CD4-positive, alpha-beta T cell treated with Interleukin-6 at 100 ng/mL for 8 hours (primary cell): Measurements from ENCODE around the gene EIF2S2.
"Not testable (repeated sequence)": the region's sequence is repeated elsewhere in the genome, so short reads cannot be mapped to it uniquely, and the experiment has no call there.

Experiments
- DNase-seq: peaks from one replicate; pipeline ENCODE4 v3.0.0-alpha.2; 2020; ENCODE audit warnings: mixed read lengths, low spot score

Gene EIF2S2, protein sequence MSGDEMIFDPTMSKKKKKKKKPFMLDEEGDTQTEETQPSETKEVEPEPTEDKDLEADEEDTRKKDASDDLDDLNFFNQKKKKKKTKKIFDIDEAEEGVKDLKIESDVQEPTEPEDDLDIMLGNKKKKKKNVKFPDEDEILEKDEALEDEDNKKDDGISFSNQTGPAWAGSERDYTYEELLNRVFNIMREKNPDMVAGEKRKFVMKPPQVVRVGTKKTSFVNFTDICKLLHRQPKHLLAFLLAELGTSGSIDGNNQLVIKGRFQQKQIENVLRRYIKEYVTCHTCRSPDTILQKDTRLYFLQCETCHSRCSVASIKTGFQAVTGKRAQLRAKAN

DNA sequence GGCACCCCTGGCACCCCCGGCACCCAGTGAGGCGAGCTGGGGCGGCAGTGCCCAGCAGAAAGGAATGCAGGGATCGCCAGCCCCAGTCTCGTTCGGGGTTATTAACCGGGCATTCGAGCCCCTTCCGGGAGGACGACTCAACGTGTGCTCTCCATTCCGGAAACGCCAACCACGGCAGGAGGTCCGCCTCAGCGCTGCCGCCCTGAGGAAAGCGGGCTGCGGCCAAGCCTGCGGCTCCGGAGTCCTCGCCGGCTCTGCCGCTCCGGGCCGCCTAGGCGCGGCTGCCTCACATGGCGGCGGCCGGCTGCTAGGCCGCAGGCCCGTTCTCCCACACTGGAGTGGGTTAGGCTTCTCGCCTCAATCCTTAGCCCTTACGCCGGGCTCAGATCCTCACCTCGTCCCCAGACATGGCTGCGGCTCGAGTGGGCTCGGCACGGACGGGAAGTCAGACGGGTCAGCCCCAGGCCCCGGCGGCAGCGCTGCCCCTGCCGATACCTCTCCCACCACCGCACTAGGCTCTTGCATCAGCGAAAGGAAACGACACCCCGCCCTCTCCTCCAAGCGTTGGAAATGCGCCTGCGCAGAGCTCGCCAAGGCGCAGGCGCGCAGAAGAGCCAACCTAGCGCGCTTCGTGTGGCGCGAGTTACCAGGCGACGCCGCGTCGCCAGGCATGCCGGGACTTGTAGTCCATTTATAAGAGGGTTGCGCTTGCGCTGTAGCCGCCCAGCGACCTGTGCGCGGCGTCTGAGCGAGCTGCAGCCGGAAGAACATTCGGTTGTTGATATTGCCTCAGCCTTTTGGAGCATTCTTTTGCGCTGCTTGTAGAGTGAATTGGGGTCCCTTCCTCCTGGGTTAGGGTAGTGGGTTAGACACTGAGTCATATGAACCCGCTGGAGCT lies at the start of gene EIF2S2:
TSS of gene EIF2S2 (minus strand) at position 542 of the 898 bp plus-strand sequence. CDS start at position 409, 133 bp downstream.
- peak; percentile 97 for DNase-seq

DNA sequence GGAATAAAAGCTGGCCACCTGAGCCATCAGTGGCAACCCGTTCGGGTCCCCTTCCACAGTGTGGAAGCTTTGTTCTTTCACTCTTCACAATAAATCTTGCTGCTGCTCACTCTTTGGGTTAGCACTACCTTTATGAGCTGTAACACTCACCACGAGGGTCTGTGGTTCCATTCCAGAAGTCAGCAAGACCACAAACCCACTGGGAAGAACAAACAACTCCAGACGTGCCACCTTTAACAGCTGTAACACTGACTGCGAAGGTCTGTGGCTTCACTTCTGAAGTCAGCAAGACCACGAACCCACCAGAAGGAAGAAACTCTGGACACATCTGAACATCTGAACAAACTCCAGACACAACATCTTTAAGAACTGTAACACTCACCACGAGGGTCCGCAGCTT lies 45.7 kb upstream of the EIF2S2 start:
- DNase-seq = not testable (repeated sequence)

DNA sequence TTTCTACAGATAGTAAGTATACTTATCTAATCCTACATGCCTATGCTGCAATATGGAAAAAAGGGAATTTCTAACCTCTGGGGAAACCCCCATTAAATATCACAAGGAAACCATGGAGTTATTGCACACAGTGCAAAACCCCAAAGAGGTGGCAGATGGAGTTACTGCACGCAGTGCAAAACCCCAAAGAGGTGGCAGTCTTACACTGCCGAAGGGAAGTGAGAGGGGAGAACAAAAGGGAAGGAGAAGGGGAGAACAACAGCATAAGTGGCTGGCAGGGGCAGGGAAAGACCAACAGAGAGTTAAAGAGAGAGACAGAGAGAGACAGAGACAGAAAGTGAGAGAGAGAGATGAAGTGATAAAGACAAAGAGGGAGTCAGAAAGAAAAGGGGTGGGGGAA lies 43.8 kb upstream of the EIF2S2 start:
- no peak for DNase-seq

DNA sequence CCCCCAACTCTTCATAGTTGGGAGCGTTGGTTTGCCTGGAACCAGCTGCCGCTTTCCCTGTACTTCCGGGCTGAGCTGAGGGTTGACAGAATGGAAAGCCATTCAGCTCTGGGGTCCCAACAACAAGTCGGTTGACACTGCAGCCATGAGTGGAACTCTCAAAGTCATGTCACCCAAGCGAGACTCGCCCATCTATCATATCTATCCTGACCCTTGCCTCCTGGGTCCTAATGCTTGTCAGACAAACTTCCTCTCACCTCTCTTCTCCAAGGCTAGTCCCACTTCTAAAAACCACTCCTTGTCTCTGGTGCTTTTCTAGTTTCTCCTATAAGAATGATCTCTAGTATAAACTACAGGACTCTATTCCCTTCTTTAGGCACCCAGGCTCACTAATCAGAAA lies 41.1 kb upstream of the EIF2S2 start:
- not testable (repeated sequence) for DNase-seq

DNA sequence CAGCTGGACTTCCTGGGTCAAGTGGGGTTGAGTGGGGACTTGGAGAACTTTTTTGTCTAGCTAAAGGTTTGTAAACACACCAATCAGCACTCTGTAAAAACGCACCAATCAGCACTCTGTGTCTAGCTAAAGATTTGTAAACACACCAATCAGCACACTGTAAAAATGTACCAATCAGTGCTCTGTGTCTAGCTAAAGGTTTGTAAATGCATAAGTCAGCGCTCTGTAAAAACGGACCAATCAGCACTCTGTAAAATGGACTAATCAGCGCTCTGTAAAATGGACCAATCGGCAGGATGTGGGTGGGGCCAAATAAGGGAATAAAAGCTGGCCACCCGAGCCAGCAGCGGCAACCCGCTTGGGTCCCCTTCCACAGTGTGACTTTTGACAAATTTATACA lies 40.0 kb upstream of the EIF2S2 start:
- DNase-seq = not testable (repeated sequence)

DNA sequence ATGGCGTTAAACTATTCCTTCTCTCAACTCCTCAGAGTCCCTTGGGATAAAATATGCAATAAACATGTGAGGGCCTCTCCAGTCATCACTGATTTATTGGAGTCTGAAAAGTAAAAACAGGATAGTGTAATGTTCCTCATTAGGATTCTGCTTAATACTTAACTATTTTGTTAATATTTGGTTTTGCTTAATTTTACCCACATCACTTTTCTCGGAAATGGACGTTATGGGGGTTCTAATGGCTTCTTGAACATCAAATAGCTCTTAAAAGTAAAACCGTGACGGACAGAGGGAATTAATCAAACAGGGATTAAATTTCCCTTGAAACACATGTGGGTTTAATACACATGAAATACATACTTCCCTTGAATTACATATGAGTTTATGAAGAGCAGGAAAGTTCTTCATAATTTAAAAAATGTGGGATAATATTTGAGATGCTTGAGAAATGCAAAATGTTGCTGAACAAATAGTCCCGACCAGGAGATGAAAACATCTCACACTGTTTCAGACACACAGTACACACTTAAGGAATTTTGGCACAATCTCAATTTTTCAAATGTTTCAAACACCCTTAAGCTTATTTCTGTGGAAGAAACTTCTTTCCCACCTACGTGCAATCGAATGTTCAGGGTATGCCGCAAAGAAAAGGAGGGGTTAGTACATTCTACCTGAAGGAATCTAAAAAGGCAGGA lies 38.4 kb upstream of the EIF2S2 start:
- DNase-seq = no peak

DNA sequence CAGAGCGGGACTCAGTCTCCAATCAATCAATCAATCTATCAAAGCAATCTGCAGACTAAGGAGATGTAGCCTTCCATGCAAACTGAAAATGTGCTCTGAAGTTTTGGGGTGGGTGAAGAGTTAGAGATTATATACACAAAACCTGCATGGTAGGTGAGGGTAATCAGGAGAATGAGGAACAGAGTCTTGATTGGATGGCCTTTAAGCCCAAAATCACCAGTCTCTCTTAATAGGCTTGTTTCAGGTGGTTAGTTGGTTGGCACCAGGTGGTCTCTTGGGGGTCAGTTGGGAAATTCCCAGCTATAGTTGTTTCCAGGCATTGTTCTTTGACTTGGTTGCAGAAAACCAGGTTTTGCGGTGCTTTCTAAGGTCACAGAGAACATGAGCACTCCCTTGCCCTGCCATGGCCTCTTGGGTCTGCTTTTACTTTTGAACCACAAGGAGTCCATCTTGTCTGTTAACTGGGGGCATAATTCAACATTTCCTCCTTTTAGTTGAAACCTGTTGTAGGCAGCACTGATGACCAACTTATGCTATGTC lies 33.3 kb upstream of the EIF2S2 start:
- DNase-seq = no peak

DNA sequence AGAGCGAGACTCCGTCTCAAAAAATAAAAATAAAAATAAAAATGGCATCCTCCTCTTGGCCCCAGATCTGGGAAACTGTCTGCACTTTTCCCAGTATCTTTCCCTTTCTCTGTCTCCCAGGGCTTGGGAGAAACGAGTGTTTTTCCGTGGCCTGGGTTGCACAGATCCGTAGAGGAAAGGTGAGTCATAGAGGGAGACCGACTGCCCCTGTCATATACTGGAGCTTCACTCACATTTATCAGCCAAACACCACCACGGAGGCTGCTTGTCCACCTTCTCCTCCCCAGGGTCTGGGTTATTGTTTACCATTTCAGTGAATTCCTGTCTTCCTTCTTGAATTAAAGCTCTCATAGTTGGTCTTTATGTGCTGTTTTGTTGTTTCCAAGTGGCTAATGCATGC lies 31.9 kb upstream of the EIF2S2 start:
- DNase-seq = no peak

DNA sequence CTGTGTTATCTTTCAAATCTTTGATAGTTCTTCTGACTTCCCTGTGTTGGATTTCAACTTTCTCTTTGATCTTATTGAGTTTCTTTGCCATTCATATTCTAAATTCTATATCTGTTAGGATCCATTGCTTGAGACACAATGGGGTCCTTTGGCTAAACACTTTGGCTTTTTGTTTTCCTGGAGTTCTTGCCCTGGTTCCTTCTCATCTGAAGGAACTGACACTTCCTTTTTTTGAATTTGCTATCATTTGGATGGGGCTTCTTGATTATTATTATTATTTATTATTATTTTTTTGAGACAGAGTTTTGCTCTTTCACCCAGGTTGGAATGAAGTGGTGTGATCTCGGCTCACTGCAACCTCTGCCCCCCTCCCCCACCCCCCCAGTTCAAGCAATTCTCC lies 30.1 kb upstream of the EIF2S2 start:
- no peak for DNase-seq

DNA sequence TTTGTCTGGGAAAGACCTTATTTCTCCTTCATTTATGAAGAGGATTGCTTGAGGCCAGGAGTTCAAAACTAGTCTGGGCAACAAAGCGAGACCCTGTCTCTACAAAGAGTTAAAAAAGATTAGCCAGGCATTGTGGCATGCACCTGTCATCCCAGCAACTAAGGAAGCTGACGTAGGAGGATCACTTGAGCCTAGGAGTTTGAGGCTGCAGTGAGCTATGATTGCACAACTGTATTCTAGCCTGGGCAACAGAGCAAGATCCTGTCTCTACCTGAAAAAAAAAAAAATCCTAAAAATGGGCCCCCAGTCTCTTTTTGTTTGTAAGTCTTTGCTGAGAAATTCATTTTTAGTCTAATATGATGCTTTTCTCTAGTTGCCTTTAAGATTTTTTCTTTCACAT lies 29.2 kb upstream of the EIF2S2 start:
- DNase-seq = no peak

DNA sequence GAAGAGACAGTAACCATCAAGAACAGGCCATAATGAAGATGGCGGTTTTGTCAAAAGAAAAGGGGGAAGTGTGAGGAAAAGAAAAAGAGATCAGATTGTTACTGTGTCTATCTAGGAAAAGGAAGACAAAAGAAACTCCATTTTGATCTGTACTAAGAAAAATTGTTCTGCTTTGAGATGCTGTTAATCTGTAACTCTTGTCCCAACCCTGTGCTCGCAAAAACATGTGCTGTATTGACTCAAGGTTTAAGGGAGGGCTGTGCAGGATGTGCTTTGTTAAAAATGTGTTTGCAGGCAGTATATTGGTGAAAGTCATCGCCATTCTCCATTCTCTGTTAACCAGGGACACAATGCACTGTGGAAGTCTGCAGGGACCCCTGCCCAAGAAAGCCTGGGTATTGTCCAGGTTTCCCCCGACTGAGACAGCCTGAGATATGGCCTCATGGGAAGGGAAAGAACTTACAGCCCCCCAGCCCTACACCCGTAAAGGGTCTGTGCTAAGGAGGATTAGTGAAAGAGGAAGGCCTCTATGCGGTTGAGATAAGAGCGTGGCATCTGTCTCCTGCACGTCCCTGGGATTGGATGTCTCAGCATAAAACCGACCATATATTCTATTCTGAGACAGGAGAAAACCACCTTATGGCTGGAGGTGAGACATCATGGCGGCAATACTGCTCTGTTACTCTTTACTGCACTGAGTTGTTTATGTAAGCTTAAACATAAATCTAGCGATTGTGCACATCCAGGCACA lies 23.7 kb upstream of the EIF2S2 start:
- DNase-seq = not testable (repeated sequence)

DNA sequence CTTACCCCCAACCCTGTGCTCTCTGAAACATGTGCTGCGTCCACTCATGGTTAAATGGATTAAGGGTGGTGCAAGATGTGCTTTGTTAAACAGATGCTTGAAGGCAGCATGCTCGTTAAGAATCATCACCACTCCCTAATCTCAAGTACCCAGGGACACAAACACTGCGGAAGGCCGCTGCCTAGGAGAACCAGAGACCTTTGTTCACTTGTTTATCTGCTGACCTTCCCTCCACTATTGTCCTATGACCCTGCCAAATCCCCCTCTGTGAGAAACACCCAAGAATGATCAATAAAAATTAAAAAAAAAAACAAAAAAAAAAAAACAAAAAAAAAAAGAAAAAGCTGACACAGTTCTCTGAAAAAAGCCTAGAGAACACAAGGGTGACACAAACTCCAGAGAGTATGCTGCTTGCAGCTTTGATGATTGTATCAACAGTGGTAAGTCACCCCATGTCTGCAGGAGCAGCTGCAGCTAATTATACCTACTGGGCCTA lies 21.4 kb upstream of the EIF2S2 start:
- DNase-seq = not testable (repeated sequence)

DNA sequence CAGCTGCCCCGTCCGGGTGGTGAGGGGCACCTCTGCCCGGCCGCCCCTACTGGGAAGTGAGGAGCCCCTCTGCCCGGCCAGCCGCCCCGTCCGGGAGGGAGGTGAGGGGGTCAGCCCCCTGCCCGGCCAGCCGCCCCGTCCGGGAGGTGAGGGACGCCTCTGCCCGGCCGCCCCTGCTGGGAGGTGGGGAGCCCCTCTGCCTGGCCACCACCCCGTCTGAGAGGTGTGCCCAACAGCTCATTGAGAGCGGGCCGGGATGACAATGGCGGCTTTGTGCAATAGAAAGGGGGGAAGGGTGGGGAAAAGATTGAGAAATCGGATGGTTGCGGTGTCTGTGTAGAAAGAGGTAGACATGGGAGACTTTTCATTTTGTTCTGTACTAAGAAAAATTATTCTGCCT lies 20.9 kb upstream of the EIF2S2 start:
- DNase-seq = not testable (repeated sequence)

DNA sequence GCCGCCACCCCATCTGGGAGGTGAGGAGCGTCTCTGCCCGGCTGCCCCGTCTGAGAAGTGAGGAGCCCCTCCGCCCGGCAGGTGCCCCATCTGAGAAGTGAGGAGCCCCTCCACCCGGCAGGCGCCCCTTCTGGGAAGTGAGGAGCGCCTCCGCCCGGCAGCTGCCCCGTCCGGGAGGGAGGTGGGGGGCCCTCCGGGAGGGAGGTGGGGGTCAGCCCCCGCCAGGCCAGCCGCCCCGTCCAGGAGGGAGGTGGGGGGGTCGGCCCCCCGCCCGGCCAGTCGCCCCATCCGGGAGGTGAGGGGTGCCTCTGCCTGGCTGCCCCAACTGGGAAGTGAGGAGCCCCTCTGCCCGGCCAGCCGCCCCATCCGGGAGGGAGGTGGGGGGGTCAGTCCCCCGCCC lies 20.4 kb upstream of the EIF2S2 start:
- not testable (repeated sequence) for DNase-seq

DNA sequence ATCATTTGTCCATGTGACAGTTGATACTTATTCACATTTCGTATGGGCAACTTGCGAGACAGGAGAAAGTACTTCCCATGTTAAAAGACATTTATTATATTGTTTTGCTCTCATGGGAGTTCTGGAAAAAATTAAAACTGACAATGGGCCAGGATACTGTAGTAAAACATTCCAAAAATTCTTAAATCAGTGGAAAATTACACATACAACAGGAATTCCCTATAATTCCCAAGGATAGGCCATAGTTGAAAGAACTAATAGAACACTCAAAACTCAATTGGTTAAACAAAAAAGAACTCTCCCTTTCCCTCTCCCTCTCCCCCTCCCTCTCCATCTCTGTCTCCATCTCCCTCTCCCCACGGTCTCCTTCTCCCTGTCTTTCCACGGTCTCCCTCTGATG lies 19.4 kb upstream of the EIF2S2 start:
- DNase-seq = no peak

DNA sequence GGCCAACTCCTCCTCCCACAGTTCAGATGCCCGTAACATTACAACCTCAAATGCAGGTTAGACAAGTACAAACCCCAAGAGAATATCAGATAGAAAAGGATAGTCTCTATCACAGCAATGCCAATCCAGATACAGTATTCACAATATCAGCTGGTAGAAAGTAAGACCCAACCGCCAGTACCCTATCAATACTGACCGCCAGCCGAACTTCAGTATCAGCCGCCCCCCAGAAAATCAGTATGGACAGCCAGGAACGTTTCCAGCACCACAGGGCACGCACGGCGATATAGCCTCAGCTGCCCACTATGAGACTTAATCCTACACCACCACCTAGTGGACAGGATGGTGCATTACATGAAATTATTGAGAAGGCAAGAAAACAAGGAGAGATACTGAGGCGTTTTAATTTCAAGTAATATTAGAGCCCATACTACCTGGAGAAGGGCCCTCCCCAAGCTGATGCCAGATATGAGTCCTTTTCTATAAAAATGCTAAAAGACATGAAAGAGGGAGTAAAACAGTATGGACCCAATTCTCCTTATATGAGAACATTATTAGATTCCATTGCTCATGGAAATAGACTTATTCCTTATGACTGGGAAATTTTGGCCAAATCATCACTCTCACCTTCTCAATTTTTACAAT lies 17.6 kb upstream of the EIF2S2 start:
- peak; percentile 69 for DNase-seq

DNA sequence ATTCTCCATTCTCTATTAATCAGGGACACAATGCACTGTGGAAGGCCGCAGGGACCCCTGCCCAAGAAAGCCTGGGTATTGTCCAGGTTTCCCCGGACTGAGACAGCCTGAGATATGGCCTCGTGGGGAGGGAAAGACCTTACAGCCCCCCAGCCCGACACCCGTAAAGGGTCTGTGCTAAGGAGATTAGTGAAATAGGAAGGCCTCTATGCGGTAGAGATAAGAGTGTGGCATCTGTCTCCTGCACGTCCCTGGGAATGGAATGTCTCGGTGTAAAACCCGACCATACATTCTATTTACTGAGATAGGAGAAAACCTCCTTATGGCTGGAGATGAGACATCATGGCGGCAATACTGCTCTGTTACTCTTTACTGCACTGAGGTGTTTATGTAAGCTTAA lies 15.7 kb upstream of the EIF2S2 start:
- DNase-seq = no peak

DNA sequence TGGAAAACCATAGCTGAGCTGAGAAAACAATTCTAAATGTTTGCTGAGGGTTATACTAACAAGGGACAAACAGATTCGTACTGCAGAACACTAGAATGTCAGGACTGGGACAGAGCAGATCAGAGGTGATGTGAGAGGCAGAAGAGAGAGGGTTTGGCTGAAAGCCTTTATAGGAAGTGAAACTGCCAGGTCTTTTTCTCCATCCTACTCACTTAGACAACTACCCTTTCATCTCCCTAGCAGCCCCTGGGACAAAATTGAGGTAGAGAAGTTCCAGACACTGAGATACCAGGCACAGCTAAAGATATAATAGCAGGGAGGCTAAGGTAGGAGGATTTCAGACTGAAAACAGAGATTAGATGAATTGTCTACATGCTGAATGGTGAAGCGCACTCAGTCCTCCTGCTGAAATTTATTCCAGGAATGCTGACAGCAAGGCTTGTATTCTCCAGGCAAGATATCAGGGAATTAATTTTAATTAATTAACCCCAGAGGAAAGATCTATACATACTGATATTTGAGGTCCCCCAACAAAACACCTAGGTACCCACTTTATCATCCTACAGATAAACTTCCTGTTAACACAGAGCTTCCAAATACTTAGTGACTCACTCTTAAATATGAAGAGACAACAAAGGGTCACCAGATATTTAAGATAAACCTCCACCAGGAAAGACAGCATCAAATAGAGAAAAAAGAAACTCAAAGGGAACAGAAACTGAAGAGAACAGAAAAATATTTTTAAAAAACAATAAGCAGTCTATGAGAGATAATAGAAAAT lies 12.6 kb upstream of the EIF2S2 start:
- no peak for DNase-seq

DNA sequence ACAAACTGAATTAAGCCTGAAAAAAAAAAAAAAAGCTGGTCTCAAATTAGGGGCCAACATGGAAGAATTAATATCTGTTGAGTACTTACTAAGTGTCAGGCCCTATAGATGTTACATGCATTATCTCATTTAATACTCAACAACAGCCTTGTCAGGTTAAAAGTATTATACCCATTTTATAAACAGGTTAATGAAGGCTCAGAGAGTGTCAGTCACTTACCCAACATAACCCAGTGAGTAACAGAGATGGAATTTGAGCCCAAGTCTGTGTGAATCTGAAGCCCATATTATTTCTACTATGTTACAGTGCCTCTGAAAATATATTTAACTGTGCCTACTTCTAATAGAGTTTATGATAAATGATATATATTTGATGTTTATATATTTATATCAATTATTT lies 11.3 kb upstream of the EIF2S2 start:
- DNase-seq = no peak
